Activated CD8-positive, alpha-beta memory T cell treated with anti-CD3 and anti-CD28 coated beads for 4 hours (primary cell): ENCODE data around the gene KIAA1549.

Source experiments
- DNase-seq, 2 donors: peaks; one replicate each; pipeline ENCODE4 v3.0.0-alpha.2; 2020; ENCODE audit warnings: low read depth in 2 of 2

Gene KIAA1549

GRCh38 chr7:138907201-138907847 is 73.9 kb downstream of the KIAA1549 start:
- DNase-seq = no peak

- no peak for DNase-seq
Measured at GRCh38 chr7:138903859-138904435, 77.2 kb downstream of the KIAA1549 start.

GRCh38 chr7:138903186-138903820 is 77.9 kb downstream of the KIAA1549 start:
- peak in 1 of 2 donors; percentile 33 for DNase-seq

- DNase-seq = no peak
Measured at GRCh38 chr7:138902161-138902560, 79.0 kb downstream of the KIAA1549 start.

GRCh38 chr7:138900035-138900828 is 81.0 kb downstream of the KIAA1549 start:
- no peak for DNase-seq

GRCh38 chr7:138898802-138899201 is 82.4 kb downstream of the KIAA1549 start:
- no peak for DNase-seq

GRCh38 chr7:138898255-138898654 is 82.9 kb downstream of the KIAA1549 start:
- no peak for DNase-seq

- DNase-seq = no peak
Measured at GRCh38 chr7:138895679-138896078, 85.5 kb downstream of the KIAA1549 start.

- no peak for DNase-seq
Measured at GRCh38 chr7:138893258-138893657, 87.9 kb downstream of the KIAA1549 start.

- DNase-seq = no peak
Measured at GRCh38 chr7:138892812-138893211, 88.4 kb downstream of the KIAA1549 start.

GRCh38 chr7:138892006-138892630 is 89.1 kb downstream of the KIAA1549 start:
- no peak for DNase-seq

- DNase-seq = no peak
Measured at GRCh38 chr7:138891446-138891810, 89.8 kb downstream of the KIAA1549 start.

GRCh38 chr7:138890499-138891445 is 90.4 kb downstream of the KIAA1549 start:
- DNase-seq = no peak

GRCh38 chr7:138889582-138890498 is 91.3 kb downstream of the KIAA1549 start:
- DNase-seq = no peak

GRCh38 chr7:138887872-138888656 is 93.1 kb downstream of the KIAA1549 start:
- DNase-seq = no peak

GRCh38 chr7:138887085-138887710 is 94.0 kb downstream of the KIAA1549 start:
- DNase-seq = no peak

GRCh38 chr7:138886501-138886917 is 94.7 kb downstream of the KIAA1549 start:
- no peak for DNase-seq

GRCh38 chr7:138885383-138886147 is 95.6 kb downstream of the KIAA1549 start:
- no peak for DNase-seq
